Endometrial microvascular endothelial cells (primary cell): ENCODE measurements around the gene TTBK2. TPM values are rescaled to one million over a fixed set of nuclear protein-coding genes. Genes with fewer than 3 reads are reported as not detected.
"Not testable (repeated sequence)": the region's sequence is repeated elsewhere in the genome, so short reads cannot be mapped to it uniquely, and the experiment has no call there.

Experiments
- in situ Hi-C: cut with HindIII; loops from 2 replicates; pipeline ENCODE4 v1.10.0; 2017; ENCODE audit warnings: low sequenced_read_pairs, low pct_unique_long_range_greater_than_20kb; ENCODE audit errors: inconsistent ontology term
- total RNA-seq: library from RNA; depleted of rRNA; stranded (reverse); fragments of >200 nt; gene quantifications from one replicate; pipeline ENCODE4 v1.2.3, GENCODE V29; 2015; ENCODE audit errors: inconsistent ontology term

Gene TTBK2
- total RNA-seq, 1 donor from 2014 or later, result 5.3 TPM

- in situ Hi-C loops, result no loop called here
Measured at GRCh38 chr15:42785569-42785968, 135.0 kb downstream of the TTBK2 start.

GRCh38 chr15:42784705-42785104, 135.9 kb downstream of the TTBK2 start:
- in situ Hi-C loops, result no loop called here

- in situ Hi-C loops, result no loop called here
Measured at GRCh38 chr15:42782716-42783115, 137.9 kb downstream of the TTBK2 start.

GRCh38 chr15:42775416-42775815, 145.2 kb downstream of the TTBK2 start:
- in situ Hi-C loops, result no loop called here

GRCh38 chr15:42772901-42773300, 147.7 kb downstream of the TTBK2 start:
- in situ Hi-C loops, result no loop called here

- in situ Hi-C loops, result no loop called here
Measured at GRCh38 chr15:42772144-42772543, 148.4 kb downstream of the TTBK2 start.

- in situ Hi-C loops, result not testable (repeated sequence)
Measured at GRCh38 chr15:42766109-42766508, 154.5 kb downstream of the TTBK2 start.

- in situ Hi-C loops, result not testable (repeated sequence)
Measured at GRCh38 chr15:42764154-42764731, 156.3 kb downstream of the TTBK2 start.

GRCh38 chr15:42761813-42762212, 158.8 kb downstream of the TTBK2 start:
- in situ Hi-C loops, result not testable (repeated sequence)

GRCh38 chr15:42760759-42761158, 159.8 kb downstream of the TTBK2 start:
- in situ Hi-C loops, result no loop called here

GRCh38 chr15:42759093-42759492, 161.5 kb downstream of the TTBK2 start:
- in situ Hi-C loops, result no loop called here

GRCh38 chr15:42750306-42750705, 170.3 kb downstream of the TTBK2 start:
- in situ Hi-C loops, result no loop called here

- in situ Hi-C loops, result no loop called here
Measured at GRCh38 chr15:42749266-42749665, 171.3 kb downstream of the TTBK2 start.

- in situ Hi-C loops, result no loop called here
Measured at GRCh38 chr15:42744195-42744594, 176.4 kb downstream of the TTBK2 start.

GRCh38 chr15:42742149-42742548, 178.4 kb downstream of the TTBK2 start:
- in situ Hi-C loops, result no loop called here

GRCh38 chr15:42741710-42742109, 178.9 kb downstream of the TTBK2 start:
- in situ Hi-C loops, result no loop called here

GRCh38 chr15:42737529-42738328, 182.8 kb downstream of the TTBK2 start:
- in situ Hi-C loops, result no loop called here

- in situ Hi-C loops, result no loop called here
Measured at GRCh38 chr15:42736793-42737528, 183.6 kb downstream of the TTBK2 start, which contains the start of gene CDAN1. TSS of gene CDAN1 (minus strand) at chr15:42737128. CDS start at chr15:42737102, 26 bp downstream.

GRCh38 chr15:42736178-42736792, 184.3 kb downstream of the TTBK2 start:
- in situ Hi-C loops, result no loop called here
